GM12801 (cell line): ENCODE results near the gene TMEM35B.

Source experiments
- CTCF ChIP-seq: IDR thresholded peaks from one replicate; pipeline ENCODE4 v1.5.1; 2011; ENCODE audit warnings: control low read depth; ENCODE audit not compliant: insufficient read length; ENCODE audit errors: extremely low read depth

Gene TMEM35B

GRCh38 chr1:35014486-35014885 lies 29.3 kb upstream of the TMEM35B start:
- no peak for TF ChIP-seq CTCF

- no peak for TF ChIP-seq CTCF
Measured at GRCh38 chr1:35005711-35006110, 20.6 kb upstream of the TMEM35B start.

- TF ChIP-seq CTCF: no peak
Measured at GRCh38 chr1:35001743-35002142, 16.6 kb upstream of the TMEM35B start.

GRCh38 chr1:34994878-34995277 lies 9.7 kb upstream of the TMEM35B start:
- TF ChIP-seq CTCF: no peak

- no peak for TF ChIP-seq CTCF
Measured at GRCh38 chr1:34988581-34988980, 3.4 kb upstream of the TMEM35B start.

- TF ChIP-seq CTCF: no peak
Measured at GRCh38 chr1:34988147-34988546, 3.0 kb upstream of the TMEM35B start.

GRCh38 chr1:34987018-34987417 lies 1.9 kb upstream of the TMEM35B start:
- no peak for TF ChIP-seq CTCF

- no peak for TF ChIP-seq CTCF
Measured at GRCh38 chr1:34984435-34984792, 733 bp downstream of the TMEM35B start.
